SH-SY5Y (cell line): ENCODE data around the gene OR6K3.

Experiments used
- GATA2 ChIP-seq: IDR thresholded peaks from 2 replicates; pipeline ENCODE4 v1.6.1; 2011; ENCODE audit warnings: mild to moderate bottlenecking, low read depth, low read length
- GATA3 ChIP-seq: IDR thresholded peaks from 2 replicates; pipeline ENCODE4 v1.6.1; 2011; ENCODE audit warnings: low read depth, mild to moderate bottlenecking, low read length, moderate library complexity

GRCh38 chr1:158720620-158721019, at the start of gene OR6K3:
- no peak for TF ChIP-seq GATA3
- TF ChIP-seq GATA2: no peak
